DMS79 (cell line): Measurements from ENCODE around the gene SIRT4.
"Not testable (repeated sequence)": the region's sequence is repeated elsewhere in the genome, so short reads cannot be mapped to it uniquely, and the experiment has no call there.

ENCODE experiments used
- DNase-seq: peaks from one replicate; lab custom pipeline; 2025; lab: John Stamatoyannopoulos, UW

The SIRT4 gene, protein sequence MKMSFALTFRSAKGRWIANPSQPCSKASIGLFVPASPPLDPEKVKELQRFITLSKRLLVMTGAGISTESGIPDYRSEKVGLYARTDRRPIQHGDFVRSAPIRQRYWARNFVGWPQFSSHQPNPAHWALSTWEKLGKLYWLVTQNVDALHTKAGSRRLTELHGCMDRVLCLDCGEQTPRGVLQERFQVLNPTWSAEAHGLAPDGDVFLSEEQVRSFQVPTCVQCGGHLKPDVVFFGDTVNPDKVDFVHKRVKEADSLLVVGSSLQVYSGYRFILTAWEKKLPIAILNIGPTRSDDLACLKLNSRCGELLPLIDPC

DNA sequence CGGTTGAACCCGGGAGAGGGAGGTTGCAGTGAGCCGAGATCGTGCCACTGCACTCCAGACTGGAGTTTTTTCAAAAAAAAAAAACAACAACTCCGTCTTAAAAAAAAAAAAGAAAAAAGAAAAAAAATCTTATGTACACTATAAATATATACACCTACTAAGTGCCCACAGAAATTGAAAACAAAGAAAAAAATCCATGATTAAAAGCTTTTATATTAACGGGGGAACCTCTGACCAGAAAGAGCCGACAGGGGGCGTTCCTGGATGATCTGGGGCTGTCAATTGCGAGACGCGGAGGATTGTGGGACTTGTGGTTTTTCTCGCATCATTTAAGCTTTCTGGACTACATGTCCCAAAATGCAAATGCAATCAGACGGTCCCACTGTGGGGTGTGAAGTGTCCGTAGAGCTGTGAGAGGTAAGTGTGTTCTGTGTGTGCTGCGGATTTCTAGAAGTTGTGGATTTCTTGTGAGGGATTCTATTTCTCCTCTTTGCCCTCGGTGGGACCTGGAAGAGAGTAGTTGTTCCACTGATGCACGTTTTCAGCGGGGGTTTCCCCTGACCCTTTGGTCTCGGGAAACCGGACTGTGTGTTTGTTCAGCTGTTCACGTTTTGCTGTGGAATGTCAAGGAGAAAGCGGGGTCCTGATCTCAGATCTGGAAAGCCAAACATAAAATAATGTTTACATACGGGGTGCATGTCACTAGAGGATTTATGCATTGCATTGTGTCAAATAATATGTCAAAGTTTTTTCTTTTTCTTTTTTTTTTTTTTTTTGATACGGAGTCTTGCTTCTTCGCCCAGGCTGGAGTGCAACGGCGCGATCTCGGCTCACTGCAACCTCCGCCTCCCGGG lies at the start of gene SIRT4:
TSS of gene SIRT4 (plus strand) at position 360 of the 854 bp plus-strand sequence. CDS start 1,241 bp downstream, outside the sequence.
- DNase-seq, result peak; percentile 86

DNA sequence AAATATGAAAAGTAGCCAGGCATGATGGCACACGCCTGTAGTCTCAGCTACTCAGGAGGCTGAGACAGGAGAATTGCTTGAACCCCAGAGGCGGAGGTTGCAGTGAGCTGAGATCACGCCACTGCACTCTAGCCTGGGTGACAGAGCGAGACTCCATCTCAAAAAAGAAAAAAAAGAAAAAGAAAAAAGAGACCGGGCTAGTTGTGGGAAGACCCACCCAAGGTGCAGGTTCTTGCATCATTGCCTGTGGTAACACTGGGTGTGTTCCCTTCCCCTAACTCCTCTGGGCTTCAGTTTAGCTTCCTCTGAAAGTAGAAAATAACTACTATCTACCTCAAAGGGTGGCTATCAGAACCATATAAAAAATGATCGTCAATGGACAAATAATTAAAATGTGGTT lies 48.8 kb upstream of the SIRT4 start:
- DNase-seq, result not testable (repeated sequence)

DNA sequence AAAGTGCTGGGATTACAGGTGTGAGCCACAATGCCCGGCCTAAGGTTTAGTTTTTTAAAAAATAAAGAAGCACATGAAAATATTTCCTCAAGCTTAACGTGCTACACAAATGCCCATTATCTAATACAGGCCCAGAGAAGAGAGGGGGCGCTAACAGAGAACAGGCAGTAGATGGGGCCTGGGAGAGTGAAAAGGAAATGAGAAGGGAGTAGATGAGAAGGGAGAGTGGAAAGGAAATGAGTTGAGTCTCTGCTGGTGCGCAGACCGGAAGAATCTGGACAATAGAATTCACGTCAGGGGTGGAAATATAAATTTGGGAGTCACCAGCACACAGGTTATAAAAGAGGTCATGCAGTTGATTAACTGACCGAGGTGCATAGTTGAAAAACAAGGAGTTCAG lies 47.3 kb upstream of the SIRT4 start:
- no peak for DNase-seq

DNA sequence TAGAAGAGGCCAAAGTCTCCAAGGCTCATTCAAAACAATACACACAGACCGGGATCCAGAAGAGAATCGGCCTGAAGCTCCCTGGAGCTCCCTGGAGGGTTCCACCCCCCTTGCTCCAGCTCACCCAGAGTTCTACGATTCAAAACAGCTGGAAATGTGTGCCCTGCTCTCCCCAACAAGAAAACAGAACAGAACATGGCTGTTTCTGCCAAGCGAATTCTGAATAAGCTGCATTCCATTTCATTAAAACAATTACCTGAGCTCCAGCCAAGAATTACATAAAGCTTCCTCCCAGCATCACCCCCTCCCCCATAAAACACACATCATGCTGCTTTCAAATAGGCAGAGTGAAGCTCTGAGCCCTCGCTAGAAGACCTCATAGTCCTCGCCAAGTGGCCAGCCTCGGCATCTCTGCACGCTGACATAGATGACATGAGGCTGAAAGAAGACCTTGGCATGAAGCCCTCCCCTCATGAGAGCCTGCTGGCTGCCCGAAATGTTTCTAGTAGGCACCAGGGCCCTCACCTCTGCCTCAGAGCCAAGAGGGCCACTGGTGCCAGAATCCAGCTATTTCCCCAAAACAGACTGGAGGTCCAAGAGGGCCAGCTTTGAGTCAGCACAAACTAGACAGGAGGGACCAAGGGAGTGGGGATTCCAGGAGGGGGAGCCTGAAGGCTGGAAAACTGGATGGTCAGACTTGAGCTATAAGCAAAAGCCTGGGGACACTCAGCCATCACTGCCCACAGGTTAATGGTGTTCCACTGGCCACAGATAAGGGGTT lies 44.9 kb upstream of the SIRT4 start:
- no peak for DNase-seq

DNA sequence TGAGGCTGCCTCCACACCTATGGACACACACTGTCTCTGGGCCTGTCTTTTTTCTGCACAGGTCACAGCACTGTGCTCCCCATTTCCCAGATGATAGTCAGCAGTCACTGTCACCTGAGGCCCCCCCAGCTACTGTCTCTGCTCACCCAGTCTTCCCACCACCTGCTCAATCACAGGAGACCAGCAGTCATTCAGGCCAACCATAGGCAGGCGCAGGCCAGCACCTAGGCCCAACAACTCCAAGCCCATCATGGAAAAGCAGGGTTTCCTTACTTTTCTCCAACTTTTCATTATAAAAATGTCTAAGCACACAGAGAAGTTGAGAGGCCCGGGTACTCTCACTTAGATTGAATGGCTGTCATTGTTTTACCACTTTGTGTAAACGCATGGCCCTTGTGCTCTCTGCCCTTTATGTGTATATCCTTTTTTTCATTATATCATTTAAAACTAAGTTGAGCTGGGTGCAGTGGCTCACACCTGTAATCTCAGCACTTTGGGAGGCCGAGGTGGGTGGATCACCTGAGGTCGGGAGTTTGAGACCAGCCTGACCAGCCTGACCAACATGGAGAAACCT lies 43.7 kb upstream of the SIRT4 start:
- DNase-seq, result no peak

DNA sequence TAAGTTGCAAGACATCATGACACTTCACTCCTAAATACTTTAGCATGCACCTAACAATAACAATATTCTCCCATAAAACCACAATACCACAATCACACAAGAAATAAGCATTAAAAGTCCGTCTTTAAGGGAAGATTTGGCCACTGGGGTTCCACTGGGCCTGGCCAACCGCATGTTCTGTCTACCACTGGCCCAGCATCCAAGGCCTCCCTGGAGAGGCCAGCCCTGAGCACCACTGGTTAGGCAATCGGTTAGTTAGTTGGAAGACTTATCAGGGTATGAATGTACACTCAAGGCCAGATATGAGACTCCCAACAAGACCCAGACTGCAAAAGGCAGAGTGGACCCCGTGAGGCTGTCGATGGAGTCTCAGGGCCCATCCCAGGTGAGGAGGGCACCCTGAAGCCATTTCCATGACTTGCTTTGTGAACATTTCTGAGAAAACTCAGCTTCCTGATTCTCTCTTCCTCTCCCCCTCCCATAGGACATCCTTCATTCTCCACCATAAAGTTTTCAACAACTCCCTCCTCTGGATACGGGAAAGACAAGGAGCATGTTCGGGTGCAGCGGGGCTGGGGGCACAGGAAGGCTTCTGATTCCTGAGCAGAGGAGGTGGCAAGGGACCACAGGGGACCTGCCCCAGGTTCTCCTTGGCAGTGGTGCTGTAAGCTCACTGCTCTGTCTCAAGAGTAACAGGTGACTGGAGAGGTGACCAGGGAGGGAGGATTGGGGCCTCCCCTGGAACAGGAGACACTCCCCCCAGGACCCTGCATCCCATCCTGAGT lies 42.5 kb upstream of the SIRT4 start:
- no peak for DNase-seq

DNA sequence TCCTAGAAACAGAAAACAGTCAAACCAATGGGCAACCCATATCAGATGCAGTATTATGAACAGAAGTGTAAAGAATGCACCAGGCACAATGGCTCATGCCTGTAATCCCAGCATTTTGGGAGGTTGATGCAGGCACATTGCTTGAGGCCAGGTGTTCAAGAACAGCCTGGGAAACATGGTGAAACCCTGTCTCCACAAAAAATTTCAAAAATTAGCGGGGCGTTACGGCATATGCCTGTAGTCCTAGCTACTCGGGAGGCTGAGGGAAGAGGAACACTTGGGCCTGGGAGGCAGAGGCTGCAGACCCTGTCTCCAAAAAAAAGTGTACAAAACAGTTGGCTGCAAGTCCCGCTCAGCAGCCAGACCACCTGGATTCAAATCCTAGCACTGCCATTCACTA lies 41.5 kb upstream of the SIRT4 start:
- DNase-seq, result no peak

DNA sequence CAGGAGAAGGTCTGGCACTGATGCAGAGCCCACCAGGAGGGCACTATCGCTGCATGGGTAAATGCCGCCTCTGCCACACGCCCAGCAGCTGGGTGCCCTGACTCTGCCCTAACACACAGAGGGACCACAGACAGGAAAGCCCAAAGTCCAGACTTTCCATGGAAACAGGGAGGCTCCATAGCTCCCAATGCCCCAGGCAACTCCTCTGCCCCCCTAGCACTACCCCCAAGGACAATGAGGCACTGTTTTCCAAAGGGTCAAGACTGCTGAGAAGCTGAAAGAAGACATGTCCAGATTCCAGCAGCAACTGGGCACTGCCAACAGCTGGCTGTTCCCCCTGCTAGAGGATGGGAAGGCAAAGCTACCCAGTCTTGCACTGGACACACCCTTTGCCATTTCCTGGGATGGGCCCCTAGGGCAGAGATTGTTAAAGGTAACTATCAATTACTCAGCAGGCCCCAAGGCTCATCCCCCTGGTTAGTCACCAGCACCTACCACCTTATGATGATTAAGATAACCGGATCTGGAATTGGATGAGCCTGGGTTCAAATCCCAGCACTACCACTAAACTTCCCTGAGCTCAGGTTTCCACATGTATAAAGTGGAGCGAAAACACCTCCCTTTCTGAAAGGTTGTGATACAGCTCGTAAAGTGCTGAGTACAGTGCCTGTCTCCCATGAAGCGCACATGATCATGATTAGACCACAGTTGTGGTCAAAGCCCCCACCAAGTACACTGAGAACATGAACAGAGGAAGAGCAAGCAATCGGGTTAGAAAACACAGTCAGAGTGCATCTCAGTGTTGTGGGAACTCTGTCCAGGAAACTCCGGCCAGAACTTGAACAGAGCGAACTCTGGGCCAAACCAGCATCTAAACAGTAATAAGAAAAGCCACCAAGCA lies 39.9 kb upstream of the SIRT4 start:
- DNase-seq, result no peak

DNA sequence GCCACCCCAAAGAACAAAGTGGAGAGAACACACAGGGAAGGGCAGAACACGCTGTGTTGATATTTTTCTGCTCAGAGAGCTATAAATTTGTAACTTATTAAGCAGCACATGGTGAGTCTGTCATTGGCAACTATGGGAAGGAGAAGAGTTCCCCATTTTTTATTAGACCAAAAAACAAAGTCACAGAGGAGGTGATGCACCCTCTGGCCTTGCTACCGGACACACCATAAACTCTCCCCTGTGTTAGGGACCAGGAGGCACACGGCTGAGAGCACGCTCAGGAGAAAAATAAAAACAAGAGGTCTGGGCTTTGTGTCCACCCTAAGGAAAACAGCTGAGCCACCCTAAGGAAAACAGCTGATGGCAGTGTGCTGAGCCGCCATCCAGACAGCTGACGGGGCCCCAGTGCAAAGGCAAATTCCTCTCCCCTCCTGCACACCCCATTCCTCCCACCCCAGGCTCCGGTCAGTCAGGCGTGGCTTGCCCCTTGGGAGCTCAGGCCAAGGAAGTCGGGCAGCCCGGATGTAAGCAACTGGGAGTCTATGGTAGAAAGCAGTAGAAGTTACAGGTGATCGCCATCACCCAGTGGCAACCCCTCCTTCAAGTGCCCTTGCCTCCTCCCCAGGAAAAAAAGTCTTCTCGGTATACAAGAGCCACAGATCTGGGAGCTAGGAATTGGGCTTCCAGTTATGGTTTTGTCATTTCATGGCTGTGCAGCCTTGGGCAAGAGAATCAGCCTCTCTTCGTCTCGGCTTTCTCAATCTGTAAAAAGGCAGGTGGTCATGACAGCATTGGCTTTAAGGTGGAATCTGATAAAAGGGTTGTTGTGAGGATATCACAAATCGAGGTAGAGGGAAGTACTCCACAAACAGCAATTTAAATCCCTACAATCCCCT lies 39.0 kb upstream of the SIRT4 start:
- no peak for DNase-seq

DNA sequence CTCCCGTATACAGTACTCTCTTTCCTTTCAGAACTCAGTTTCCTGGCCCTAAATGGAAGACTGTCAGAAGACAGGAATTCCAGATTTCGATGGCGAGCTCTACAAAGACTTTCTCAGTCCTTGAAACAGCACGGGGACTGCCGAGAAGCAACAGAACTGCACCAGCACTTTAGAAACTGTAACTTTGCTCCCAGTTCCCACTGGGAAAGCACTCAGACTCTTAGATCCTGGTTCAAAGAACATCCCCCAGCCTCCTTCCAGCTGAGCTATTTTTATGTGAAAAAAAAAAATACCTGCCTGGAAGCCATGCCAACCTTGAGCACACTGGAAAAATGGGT lies 38.4 kb upstream of the SIRT4 start:
- DNase-seq, result no peak

DNA sequence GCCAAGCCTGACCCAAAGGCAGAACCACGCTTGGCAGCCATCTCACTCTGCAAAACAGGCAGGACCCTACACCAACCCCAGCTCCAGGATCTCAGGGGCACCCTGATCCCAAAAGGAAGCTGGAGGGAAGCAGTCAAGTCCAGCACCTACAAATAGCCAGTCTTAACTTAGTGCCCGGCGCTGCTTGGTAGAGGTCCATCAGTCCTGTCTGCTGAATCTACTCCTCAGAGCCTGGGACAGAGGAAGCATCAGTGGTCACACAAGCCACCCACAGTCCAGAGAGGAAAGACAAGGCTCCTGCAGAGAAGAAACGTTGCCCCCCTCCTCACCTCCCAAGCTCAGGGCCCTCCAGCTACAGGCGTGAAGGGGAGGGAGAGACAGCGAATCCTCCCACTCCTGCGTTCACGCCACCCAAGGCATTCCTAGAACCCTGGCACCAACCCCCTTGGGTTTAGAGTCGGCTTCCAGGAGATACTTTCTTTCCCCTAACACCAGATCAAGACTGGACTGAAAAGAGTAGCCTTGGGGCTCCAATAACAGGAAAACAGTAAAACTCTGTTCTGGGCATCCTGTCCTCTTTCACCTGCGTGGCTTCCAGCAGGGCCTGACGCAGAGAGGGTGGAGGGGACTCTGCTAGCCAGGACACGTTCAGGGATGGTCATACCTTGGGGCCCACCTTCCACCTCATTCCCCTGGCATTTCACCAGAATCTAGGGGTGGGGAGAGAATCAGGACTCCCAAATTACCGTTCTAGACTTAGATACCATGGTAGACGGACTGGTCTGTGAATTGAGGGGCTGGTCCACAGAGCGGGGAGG lies 37.8 kb upstream of the SIRT4 start:
- no peak for DNase-seq

DNA sequence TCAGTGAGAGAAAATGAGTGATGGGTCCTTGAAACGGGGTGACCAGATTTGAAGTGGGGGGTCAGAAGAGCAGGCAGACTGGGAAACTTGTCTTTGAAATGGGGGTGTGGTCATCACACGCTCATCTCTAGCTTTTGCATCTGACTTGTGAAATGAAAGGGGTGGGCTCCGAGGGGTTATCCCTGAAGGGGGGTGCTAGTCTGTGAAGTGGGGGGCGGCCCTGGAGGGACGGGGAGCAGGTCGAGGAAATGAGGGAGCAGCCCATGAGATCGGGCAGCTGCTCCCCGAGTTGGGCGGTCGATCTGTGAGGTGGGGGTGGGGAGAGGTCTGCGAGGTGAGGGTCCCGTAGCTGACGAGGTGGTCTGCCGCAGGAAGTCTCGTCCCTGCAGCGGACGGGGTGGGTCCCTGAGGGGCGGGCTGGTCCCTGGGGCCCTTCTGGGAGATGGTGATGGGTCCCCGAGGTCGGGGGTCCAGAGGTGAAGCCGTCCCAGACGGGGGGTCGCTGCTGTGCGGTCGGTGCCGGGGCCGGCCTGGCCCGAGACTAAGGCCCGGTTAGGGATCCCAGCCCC lies 37.1 kb upstream of the SIRT4 start:
- no peak for DNase-seq

DNA sequence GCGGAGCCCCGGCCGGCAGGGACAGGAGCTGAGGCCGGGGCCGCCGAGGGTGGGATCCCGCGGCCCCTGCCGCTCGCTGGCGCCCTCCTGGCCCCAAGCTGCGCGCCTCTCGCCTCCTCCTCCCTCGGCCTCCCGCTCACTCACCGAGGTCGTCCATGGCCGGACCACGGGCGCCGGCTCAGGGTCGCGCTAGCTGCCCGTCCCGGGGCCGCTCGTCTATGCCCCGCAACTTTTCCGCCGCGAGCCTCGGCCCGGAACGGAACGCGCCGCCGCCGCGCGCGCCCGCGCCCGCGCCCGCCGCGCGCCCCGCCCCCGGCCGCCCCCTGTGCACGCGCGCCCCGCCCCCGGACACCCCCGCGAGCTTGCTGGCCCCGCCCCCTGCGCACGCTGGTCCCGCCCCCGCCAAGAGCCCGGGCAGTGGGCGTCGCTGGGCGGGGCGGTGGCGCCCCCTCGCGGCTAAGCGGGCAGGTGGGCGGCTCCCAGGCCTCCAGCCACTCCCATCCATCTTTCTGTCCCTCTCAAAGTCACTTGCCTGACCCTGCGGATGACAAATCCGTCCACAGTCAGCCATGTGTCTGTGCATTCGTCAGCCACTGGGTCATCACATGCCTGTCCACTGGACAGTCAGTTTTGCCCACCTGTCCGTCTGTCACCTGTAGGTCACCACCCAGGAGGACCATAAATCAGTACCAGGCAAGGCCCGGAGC lies 36.5 kb upstream of the SIRT4 start, which contains the start of gene PXN:
TSS of gene PXN (minus strand) at position 258 of the 707 bp plus-strand sequence. CDS start at position 157, 101 bp downstream.
- no peak for DNase-seq

DNA sequence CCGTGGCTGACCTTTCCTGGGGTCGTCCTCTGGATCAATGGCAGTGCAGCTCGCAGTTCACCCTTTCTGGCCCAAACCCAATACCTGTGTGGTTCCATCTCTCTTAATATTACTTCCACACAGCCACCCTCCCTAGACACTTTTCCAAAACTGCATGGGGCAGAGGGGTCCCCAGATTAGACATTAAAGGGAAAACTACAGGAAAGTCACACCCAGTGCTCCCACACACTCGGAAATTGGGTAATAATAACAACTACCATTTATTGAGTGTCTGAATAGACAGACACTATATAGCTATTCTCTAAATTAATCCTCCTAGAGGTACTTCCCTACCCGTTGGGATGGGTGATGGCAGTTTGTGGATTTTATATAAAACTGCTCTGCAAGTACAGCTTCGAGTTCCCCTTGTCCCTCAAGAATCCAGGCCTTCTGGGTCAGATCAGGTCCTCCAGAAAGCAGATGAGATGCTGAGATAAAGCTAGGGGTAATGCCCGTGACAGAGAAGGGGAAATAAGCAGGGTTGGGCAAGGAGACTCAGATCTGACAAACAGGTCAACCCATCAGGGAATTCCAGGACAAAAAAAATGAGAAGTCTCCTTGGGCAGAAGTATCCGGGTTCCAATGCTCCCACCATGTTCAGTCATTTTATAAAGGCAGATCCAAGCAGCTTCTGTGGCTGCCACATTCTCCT lies 35.8 kb upstream of the SIRT4 start:
- no peak for DNase-seq

DNA sequence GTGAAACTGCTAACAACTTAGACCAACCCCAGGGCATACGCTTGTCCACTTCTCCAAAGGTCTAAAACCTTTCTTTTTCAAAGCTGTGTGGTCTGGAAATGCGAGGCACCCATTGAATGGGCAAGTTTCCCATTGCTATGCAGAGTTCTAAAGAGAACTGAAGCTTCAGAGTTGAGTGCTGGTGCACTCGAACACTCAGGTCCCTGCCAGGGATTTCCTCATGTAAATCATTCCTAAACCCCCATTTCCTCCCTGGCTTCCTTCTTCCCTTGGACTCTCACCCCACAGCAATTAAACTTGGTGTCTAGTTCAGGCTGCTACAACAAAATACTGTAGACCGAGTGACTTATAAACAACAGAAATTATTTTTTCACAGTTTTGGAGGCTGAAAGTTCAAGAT lies 34.4 kb upstream of the SIRT4 start:
- no peak for DNase-seq

DNA sequence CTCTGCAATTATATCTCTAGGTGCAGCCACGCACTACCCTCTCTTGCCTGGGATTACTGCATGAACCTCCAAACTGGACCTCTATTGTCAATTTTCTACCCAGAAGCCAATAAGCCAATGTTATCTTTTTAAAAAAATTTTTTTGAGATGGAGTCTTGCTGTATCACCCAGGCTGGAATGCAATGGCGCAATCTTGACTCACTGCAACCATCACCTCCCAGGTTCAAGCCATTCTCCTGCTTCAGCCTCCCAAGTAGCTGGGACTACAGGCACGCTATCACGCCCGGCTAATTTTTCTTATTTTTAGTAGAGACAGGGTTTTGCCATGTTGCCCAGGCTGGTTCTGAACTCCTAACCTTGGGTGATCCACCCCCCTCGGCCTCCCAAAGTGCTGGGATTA lies 25.4 kb upstream of the SIRT4 start:
- DNase-seq, result no peak
